HG03565 (cell line): ENCODE measurements around the gene MXI1.

Experiments
- ATAC-seq: cut with Tn5 transposase; IDR thresholded peaks from one replicate; pipeline ENCODE4 v1.9.1; 2021; ENCODE audit warnings: mild to moderate bottlenecking, moderate library complexity; ENCODE audit not compliant: unreplicated experiment

Gene MXI1

DNA sequence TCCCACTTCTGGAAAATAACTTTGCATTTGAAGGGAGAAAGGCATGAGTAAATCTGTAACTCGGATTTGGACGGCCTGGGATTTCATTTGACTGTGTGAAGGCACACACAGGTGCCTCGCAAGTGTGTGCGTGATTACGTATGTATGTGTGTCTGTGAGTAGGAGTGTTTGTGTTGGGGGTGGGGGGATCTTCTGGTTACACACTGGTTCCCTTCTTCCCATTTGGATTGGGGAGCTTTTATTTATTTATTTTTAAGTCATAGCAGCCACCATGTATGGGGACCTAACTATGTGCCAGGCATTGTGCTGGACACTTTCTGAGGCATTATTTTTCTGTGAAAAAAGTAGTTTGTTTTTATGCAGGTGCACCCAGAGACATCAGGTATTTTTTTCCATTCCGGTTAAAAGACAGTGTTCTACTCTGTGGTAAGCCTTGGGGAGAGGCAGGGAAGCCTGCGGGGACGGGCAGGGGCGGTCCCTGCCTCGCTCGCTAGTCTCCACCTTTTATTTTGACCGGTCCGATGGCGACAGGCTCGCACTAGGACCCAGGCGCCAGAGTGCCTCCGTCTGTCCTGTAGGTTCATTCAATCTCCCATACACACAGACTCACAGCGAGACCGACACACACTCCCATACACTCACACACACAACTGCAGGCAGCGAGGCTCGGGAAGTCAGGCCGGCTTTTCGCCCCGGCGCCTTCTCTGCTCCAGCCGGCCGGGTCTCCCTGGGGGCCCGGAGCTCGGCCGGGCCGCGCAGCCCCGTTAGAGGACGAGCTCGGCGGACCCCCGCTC, at the start of gene MXI1:
Gene MXI1 (plus strand): TSS at position 595 of the 794 bp plus-strand sequence. CDS start 204 bp downstream, outside the sequence.
- ATAC-seq: peak; percentile 52

DNA sequence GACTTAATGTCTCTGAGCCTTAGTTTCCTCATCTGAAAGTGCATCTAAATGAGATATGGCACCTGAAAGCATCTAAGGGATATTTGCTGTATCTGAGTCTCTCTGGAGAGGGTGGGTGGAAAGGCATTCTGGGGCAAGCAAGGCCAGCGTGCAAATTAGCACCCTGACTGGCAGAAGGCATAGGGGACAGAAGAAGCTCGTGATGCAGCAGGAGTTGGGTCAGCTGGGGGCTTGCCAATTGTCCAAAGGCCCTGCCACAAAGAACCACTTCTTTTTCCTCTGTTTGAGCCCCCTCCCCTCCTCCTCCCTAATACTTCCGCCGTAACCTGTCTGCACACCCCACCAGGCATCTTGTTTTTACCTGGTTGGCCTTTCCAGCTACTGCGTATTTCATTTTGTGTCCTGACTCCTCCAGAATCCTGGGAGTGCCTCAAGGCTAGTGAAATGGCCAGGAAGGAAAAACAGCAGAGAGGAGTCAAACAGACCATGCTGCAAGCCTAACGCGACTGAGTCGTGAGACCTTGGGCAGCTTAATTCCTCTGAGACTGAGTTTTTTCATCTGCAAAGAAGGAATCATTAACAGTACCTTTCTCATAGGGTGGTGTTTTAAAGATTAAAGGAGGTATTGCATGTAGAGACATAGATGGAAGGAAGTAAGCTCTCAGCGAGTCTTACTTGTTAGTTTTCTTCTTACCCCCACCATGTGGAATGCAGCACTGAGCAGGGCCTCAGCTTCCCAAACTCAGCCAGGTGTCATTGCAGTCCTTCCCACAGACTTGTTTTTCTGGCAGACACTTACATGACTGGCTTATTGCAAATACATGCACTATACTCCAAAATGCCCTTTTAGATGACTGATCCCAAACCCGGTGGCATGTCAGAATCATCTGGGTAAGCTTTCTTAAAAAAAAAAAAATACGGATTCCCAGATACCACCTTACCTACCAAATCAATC, 49.1 kb upstream of the MXI1 start:
- no peak for ATAC-seq

DNA sequence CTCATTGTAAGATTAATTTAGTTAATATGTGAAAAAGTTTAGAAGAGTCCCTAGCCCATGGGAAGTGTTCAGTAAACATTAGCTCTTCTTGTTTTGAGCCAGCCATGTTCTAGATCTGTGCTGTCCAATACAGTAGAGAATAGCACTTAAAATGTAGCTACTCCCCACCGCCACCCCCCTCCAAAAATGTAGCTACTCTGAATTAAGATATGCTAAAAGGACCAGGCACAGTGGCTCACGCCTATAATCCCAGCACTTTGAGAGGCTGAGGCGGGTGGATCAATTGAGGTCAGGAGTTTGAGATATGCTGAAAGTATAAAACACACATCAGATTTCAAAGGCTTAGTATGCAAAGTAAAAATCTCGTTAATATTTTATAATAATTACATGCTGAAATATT, 47.3 kb upstream of the MXI1 start:
- ATAC-seq: no peak

GRCh38 chr10:110160522-110160921, 46.9 kb upstream of the MXI1 start:
- ATAC-seq: no peak

DNA sequence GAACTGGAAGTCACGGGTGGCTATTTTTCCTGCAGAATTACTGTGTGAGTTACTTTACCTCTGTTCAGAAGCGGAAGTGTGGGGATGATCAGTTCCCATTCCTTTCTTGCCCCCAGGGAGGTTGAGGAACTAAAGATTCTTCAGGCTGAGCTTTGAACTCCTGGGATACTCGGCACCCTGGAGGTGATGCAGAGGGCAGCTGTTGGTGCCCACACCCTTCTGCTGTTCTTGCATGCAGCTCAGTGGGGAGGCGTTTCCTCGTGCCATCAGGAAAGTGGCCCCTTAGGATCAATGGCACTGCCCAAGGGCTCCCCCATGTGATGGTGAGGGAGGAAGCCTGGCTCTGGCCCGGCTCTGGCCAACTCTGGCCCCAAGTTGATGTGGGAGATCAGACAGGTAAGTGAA, 44.7 kb upstream of the MXI1 start:
- ATAC-seq: no peak

DNA sequence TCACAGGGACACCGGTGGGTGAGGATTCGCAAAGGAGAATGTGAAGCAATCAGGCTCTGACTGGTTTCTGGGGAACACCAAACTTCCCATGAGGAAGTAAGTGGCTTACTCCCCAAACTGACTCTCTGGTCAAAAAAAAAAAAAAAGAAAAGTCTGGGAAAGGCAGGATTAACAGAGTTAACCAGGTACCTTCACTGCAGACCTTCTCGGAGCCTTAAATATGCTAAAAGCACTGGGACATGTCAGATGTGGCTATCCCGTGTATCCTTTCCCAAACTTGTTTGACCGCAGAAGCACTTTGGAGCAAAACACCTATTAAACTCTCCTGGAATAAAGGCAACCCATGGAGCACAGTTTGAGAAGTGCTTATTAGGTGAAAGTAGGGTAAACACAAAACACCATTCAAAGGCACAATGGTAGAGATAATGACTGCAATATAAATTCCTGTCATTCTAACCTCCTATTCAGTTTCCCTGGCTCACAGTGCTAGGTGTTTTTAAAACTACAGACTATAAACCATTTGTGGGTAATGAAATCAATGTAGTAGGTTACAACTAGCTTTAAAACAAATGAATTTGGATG, 44.1 kb upstream of the MXI1 start:
- ATAC-seq: no peak

DNA sequence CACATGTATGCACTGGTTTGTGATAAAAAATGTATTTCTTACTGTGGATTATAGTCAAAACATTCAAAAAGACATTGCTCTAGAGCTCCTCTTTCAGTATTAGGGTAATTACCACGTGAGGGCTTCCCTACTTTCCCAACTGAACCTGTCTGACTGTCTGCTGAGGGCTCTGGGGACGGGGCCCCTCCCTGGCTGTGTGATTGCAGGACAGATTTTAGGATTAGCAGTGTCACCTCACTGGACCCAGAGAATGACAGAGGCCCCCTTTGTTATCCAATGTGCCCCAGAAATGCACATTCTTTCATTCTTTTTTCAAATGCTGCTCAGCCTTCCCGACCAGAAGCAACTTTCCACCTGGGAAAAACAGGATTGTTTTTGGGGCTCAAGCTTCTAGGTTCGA, 43.6 kb upstream of the MXI1 start:
- ATAC-seq: no peak

DNA sequence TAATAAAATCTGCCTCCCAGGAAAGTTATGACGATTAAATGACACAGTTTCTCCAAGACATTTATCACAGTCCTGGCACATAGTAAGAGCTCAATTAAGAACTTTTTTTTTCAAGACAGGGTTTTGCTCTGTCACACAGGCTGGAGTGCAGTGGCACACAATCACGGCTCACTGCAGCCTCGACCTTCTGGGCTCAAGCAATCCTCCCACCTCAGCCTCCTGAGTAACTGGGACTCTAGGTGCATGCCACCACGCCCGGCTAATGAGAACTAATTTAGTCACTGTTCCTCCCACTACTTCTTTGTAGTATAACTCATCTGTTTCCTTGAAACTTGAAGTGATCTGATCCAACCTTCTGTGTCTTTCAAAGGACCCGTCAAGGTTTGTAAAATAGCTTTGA, 42.2 kb upstream of the MXI1 start:
- no peak for ATAC-seq

- ATAC-seq: no peak
These were observed 40.3 kb upstream of the MXI1 start for GRCh38 chr10:110167149-110167548.

DNA sequence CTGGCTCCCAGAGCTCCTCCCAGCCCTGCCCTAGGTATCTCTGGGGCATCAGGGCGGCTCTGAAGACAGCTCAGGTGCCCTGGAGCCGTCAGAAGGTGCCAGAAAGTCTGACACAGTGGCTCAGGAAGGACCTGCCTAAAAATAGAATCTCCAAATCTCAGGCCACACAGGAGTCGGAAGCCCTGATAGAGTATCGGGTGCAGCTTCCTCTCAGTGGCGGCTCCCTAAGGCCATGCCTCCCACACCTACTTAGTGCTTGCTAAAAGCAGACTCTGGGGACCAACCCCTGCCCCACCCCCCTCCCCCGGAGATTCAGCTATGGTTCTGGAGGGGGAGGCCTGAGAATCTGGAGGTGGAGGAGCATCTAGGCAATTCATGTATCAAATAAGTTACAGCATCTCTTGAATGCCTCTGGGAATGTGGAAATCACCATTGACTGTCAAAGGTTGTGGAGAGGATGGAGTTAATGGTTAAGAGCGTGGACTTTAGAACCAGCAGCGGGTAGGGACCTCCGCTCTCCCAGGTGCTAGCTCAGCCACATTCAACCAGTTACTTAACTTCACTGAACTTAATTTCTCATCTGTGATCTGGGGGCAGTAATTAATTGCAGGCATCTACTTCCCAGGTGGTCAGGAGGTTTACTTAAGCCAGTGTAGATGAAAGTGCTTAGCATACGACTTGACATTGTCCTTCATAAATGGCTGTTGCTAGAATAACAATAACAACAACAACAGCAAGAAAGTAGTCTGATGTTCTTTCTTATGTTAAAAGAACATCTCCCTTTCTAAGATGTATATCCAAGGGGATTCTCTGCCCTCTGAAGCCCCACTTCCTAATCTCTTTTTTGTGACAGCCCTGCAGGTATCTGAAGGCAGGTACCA, 38.6 kb upstream of the MXI1 start:
- no peak for ATAC-seq

DNA sequence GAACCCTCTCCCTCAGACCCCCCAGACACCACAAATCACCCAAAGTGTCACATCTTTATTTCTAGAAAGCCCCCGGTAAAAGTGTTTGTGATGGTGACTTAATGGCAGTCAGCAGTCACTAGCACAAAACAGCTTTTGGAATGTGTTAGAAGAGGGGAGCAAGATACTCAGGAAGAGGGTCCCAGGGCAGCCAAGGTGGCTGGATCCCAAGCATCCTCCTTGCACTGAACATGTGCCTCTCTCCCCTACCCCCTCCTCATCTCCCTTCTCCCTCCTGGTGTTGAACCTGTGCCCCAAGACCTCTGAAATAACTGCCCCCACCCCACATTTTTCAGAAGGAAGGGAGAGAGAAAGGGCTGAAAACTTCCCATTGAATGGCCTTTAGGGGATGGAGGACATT, 37.8 kb upstream of the MXI1 start:
- ATAC-seq: no peak

GRCh38 chr10:110170142-110170971, 37.0 kb upstream of the MXI1 start:
- ATAC-seq: no peak

- ATAC-seq: no peak
These were observed 36.4 kb upstream of the MXI1 start for GRCh38 chr10:110171032-110171431.

- no peak for ATAC-seq
These were observed 35.2 kb upstream of the MXI1 start for GRCh38 chr10:110172155-110172554.

DNA sequence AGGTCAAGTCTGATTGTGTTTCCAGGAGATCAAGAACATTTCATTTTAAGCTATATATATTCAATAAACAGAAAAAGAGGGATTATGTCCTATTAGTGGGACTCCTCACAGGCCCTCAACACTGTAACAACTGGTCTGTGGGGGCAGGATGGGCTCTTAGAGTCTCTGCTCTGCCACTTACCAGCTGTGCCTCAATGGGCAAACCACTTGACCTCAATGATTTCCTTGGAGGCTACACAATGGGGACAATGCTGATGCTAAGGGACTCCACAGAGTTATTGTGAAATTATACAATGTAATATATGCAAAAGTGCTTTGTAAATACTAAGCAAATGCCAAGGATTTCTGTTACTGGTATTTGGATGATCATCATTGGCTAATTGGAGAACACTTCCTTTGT, 33.2 kb upstream of the MXI1 start:
- ATAC-seq: no peak

- no peak for ATAC-seq
These were observed 32.6 kb upstream of the MXI1 start for GRCh38 chr10:110174816-110175215.

- no peak for ATAC-seq
These were observed 32.0 kb upstream of the MXI1 start for GRCh38 chr10:110175406-110175805.

DNA sequence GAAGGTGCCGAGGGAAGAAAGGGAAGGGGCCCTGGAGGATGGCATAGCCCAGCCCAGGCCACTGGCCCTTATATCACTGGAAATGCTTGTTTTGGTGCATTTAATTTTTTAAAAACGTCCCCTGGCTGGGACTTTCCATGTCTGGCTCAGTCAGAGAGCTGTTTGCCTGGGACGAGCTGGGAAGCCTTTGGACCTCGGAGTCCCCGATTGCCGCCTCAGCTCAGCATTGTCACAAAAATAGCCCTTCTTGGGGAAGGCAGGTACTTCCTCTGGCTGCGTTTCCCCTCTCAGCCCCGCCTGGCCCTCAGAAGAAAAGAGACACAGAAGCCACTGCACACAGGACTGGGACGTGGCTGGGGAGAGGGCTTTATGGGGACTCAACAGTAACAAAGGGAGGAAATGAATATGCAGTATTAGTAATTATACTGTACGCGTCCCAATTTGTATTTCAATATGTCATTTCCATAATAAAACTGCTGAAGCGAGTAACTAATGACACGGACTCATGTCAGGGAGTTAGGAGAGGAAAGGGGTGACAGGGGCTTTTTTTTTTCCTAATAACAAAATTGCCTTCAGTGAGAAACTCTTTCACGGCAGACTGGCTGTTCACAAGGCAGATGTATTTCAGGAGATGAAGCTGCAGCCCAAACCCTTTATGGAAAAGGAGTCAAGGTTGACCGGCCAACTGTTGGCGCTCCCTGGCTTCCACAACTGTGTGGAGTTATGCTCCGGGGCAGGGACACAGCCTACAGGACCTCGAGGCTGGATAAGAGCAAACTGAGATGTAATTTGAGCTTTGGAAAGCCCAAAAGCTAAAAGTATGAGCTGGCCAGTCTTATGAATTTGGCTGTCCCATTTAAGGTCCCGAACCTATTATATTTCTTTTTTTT, 31.0 kb upstream of the MXI1 start:
- ATAC-seq: no peak

- no peak for ATAC-seq
These were observed 28.2 kb upstream of the MXI1 start for GRCh38 chr10:110179220-110179619.
